IMR-90 (cell line): ENCODE results near the gene MYO1D.

Source experiments
- CHD1 ChIP-seq: IDR thresholded peaks from 2 replicates; pipeline ENCODE4 v1.6.1; 2012; ENCODE audit warnings: low read depth, low read length, improper control_type of control experiment
- MAZ ChIP-seq: IDR thresholded peaks from 2 replicates; pipeline ENCODE4 v1.6.1; 2012; ENCODE audit warnings: low read depth, mild to moderate bottlenecking, low read length, improper control_type of control experiment, moderate library complexity, borderline replicate concordance
- USF2 ChIP-seq: fragments of 150-350 bp; IDR thresholded peaks from 2 replicates; pipeline ENCODE4 v1.6.1; 2017; ENCODE audit warnings: mild to moderate bottlenecking, antibody characterized with exemption, low read length, low read depth
- TF ChIP-seq, protein P1 (sequence below): conservative IDR thresholded peaks from 2 replicates; pipeline ENCODE4 v1.5.1; 2012; ENCODE audit warnings: mild to moderate bottlenecking, low read depth, low read length, improper control_type of control experiment

GRCh38 chr17:32596206-32596605 lies 280.7 kb downstream of the MYO1D start:
- TF ChIP-seq, protein P1, sequence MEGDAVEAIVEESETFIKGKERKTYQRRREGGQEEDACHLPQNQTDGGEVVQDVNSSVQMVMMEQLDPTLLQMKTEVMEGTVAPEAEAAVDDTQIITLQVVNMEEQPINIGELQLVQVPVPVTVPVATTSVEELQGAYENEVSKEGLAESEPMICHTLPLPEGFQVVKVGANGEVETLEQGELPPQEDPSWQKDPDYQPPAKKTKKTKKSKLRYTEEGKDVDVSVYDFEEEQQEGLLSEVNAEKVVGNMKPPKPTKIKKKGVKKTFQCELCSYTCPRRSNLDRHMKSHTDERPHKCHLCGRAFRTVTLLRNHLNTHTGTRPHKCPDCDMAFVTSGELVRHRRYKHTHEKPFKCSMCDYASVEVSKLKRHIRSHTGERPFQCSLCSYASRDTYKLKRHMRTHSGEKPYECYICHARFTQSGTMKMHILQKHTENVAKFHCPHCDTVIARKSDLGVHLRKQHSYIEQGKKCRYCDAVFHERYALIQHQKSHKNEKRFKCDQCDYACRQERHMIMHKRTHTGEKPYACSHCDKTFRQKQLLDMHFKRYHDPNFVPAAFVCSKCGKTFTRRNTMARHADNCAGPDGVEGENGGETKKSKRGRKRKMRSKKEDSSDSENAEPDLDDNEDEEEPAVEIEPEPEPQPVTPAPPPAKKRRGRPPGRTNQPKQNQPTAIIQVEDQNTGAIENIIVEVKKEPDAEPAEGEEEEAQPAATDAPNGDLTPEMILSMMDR = no peak
- TF ChIP-seq CHD1 (no peak), USF2 (no peak), MAZ (no peak)
